Measurements from ENCODE around the gene GOLIM4.

The GOLIM4 gene

GRCh38 chr3:168086541-168087260 lies 9.0 kb downstream of the GOLIM4 start:
- H3K79me2 ChIP-seq: peaks cover 22% of the 10 kb centered on the region
- H3K27me3 ChIP-seq (ENCODE audit: control insufficient read depth, insufficient read depth, low read length): no peaks in the 10 kb centered on the region
- H3K4me2 ChIP-seq (ENCODE audit: low read length): no peak overlapping the region
- no peak overlapping the region for H3K27ac ChIP-seq
- H3K9ac ChIP-seq: no peak overlapping the region
- no peak overlapping the region for H2AFZ ChIP-seq
- H3K9me3 ChIP-seq (ENCODE audit: control insufficient read depth, low read length): no peaks in the 10 kb centered on the region
- no peaks in the 10 kb centered on the region for H3K4me1 ChIP-seq
- TF ChIP-seq, protein P1, sequence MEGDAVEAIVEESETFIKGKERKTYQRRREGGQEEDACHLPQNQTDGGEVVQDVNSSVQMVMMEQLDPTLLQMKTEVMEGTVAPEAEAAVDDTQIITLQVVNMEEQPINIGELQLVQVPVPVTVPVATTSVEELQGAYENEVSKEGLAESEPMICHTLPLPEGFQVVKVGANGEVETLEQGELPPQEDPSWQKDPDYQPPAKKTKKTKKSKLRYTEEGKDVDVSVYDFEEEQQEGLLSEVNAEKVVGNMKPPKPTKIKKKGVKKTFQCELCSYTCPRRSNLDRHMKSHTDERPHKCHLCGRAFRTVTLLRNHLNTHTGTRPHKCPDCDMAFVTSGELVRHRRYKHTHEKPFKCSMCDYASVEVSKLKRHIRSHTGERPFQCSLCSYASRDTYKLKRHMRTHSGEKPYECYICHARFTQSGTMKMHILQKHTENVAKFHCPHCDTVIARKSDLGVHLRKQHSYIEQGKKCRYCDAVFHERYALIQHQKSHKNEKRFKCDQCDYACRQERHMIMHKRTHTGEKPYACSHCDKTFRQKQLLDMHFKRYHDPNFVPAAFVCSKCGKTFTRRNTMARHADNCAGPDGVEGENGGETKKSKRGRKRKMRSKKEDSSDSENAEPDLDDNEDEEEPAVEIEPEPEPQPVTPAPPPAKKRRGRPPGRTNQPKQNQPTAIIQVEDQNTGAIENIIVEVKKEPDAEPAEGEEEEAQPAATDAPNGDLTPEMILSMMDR (IDR thresholded peaks at IDR 0.05): no peak
- no peak overlapping the region for H3K4me3 ChIP-seq (ENCODE audit: low read depth, low read length)
- no peaks in the 10 kb centered on the region for H3K36me3 ChIP-seq (ENCODE audit: control insufficient read depth, insufficient read depth, low read length)

DNA sequence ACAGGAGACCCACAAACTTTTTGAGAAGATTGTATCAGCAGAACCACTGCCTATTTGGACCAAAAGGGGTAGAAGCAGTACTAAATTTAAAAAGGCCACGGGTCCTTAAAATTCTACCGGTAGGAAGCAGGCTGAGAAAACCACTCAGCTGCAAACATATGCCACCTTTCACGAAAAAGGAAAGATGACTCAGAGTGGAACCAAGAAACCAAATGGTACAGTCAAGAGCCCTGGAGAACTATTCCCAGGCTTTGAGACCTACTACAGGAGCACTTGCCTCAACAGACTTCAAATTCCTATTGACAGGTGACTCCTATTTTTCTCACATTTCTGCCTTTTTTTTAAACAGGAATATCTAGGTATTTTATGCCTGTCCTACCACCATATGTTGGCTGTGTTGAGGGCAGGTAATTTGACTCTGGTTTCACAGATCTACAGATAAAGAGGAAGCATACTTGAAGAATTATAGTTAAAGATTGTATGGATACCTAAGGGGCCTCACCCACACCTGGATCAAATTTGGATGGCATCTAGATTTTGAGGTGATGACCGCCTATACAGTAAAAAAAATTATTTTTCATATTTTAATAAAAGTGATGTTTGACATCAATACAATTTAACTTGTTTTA lies 10.1 kb downstream of the GOLIM4 start:
- no peaks in the 10 kb centered on the region for H3K9me3 ChIP-seq (ENCODE audit: control insufficient read depth, low read length)
- peaks cover 22% of the 10 kb centered on the region for H3K79me2 ChIP-seq
- no peaks in the 10 kb centered on the region for H3K36me3 ChIP-seq (ENCODE audit: control insufficient read depth, insufficient read depth, low read length)
- H3K4me3 ChIP-seq (ENCODE audit: low read depth, low read length): no peak overlapping the region
- no peak overlapping the region for H2AFZ ChIP-seq
- no peaks in the 10 kb centered on the region for H3K27me3 ChIP-seq (ENCODE audit: control insufficient read depth, insufficient read depth, low read length)
- H3K27ac ChIP-seq: no peak overlapping the region
- no peak overlapping the region for H3K4me2 ChIP-seq (ENCODE audit: low read length)
- no peak overlapping the region for H3K9ac ChIP-seq
- H3K4me1 ChIP-seq: no peaks in the 10 kb centered on the region
- TF ChIP-seq, protein P1 (IDR thresholded peaks at IDR 0.05): no peak

DNA sequence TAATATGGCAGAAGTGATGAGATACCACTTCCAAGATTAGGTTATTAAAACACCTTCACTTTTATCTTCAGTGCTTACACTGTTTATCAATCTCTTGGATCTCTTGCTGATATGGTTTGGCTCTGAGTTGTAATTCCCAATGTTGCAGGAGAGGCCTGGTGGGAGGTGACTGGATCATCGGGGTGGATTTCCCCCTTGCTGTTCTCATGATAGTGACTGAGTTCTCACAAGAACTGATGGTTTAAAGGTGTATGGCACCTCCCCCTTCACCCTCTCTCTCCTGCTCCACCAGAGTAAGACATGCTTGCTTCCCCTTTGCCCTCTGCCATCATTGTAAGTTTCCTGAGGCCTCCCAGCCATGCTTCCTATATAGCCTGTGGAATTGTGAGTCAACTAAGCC lies 11.8 kb downstream of the GOLIM4 start:
- no peak overlapping the region for H3K9ac ChIP-seq
- TF ChIP-seq, protein P1 (IDR thresholded peaks at IDR 0.05): no peak
- H3K79me2 ChIP-seq: peaks cover 17% of the 10 kb centered on the region
- H3K4me1 ChIP-seq: no peaks in the 10 kb centered on the region
- H3K9me3 ChIP-seq (ENCODE audit: control insufficient read depth, low read length): no peaks in the 10 kb centered on the region
- no peak overlapping the region for H2AFZ ChIP-seq
- no peak overlapping the region for H3K27ac ChIP-seq
- H3K27me3 ChIP-seq (ENCODE audit: control insufficient read depth, insufficient read depth, low read length): no peaks in the 10 kb centered on the region
- H3K4me3 ChIP-seq (ENCODE audit: low read depth, low read length): no peak overlapping the region
- H3K4me2 ChIP-seq (ENCODE audit: low read length): no peak overlapping the region
- H3K36me3 ChIP-seq (ENCODE audit: control insufficient read depth, insufficient read depth, low read length): no peaks in the 10 kb centered on the region

GRCh38 chr3:168081856-168082255 lies 13.9 kb downstream of the GOLIM4 start:
- TF ChIP-seq, protein P1 (IDR thresholded peaks at IDR 0.05): no peak
- no peak overlapping the region for H3K4me3 ChIP-seq (ENCODE audit: low read depth, low read length)
- no peak overlapping the region for H3K9ac ChIP-seq
- H3K4me1 ChIP-seq: no peaks in the 10 kb centered on the region
- H2AFZ ChIP-seq: no peak overlapping the region
- H3K27ac ChIP-seq: no peak overlapping the region
- H3K9me3 ChIP-seq (ENCODE audit: control insufficient read depth, low read length): no peaks in the 10 kb centered on the region
- no peaks in the 10 kb centered on the region for H3K27me3 ChIP-seq (ENCODE audit: control insufficient read depth, insufficient read depth, low read length)
- no peaks in the 10 kb centered on the region for H3K36me3 ChIP-seq (ENCODE audit: control insufficient read depth, insufficient read depth, low read length)
- H3K4me2 ChIP-seq (ENCODE audit: low read length): no peak overlapping the region
- H3K79me2 ChIP-seq: peaks cover 17% of the 10 kb centered on the region
